ENCODE measurements around the gene FETUB.

Gene FETUB

DNA sequence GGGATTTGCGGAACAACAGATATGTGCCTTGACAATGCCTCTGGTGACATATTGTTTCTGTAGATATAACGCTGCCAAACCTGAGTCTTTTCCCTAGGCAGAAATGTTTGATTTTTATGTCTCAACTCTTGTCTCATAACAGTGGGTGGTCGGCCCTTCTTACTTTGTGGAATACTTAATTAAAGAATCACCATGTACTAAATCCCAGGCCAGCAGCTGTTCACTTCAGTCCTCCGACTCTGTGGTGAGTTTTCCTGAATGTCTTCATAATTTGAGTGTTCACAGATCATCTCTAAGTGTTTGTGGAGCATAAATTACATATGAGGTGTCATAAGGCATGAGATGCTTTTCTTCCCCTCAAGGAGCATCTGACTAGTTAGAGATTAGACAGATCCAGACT is 5.9 kb downstream of the FETUB start:
- DNase-seq, result no peak
- Histone ChIP-seq H3K9me3 (ENCODE audit: control extremely low read depth in 1 of 5, control insufficient read depth in 4 of 5, insufficient read depth in 2 of 5, low read depth in 1 of 5, low read length in 4 of 5) (peaks cover 0 to 1% (median 0%) of the 10 kb centered on the region in 5 experiments), H3K27me3 (replicated peaks in 2 of 5; ENCODE audit: control insufficient read depth in 4 of 5, insufficient read depth in 5 of 5, low read length in 4 of 5) (peaks cover 0 to 5% (median 0%) of the 10 kb centered on the region in 5 experiments), H3K27ac (ENCODE audit: insufficient read depth in 1 of 2, low read depth in 1 of 2, low read length in 2 of 2, poor library complexity in 1 of 2, severe bottlenecking in 2 of 2) (no peak overlapping the region), H3K36me3 (ENCODE audit: control insufficient read depth in 4 of 4, insufficient read depth in 4 of 4, low read length in 3 of 4) (no peaks in the 10 kb centered on the region), H3K4me1 (ENCODE audit: control extremely low read depth in 1 of 4, control insufficient read depth in 4 of 4, insufficient read depth in 4 of 4, low read length in 3 of 4) (no peaks in the 10 kb centered on the region), H3K4me3 (ENCODE audit: control insufficient read depth in 1 of 7, extremely low read depth in 1 of 7, insufficient read depth in 4 of 7, low read depth in 2 of 7, low read length in 6 of 7) (no peak overlapping the region)
- WGBS (ENCODE audit: insufficient coverage), result 100% methylated on average over 2 of the region's 4 CpGs
- POLR2A ChIA-PET, result no interaction called here
- CTCF ChIA-PET, result no interaction called here

DNA sequence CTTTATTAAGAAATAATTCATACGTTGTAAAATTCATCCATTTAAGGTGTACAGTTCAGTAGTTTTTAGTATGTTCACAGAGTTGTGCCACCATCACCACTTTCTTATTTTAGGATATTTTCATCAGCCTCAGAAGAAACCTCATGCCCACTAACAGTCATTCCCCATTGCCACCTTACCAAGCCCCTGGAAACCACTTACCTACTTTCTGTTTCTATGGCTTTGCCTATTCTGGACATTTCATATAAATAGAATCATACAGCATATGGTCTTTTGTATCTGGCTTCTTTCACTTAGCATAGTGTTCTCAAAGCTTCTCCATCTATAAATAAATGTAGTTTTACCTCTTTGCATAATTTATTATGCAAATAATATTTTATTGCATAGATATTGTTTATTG is 6.6 kb downstream of the FETUB start:
- no peaks in the 10 kb centered on the region for H3K4me1 ChIP-seq (ENCODE audit: control extremely low read depth in 1 of 4, control insufficient read depth in 4 of 4, insufficient read depth in 4 of 4, low read length in 3 of 4)
- no peak overlapping the region for H3K27ac ChIP-seq (ENCODE audit: insufficient read depth in 1 of 2, low read depth in 1 of 2, low read length in 2 of 2, poor library complexity in 1 of 2, severe bottlenecking in 2 of 2)
- no CpG with 5 or more reads among the region's 1 CpG for WGBS (ENCODE audit: insufficient coverage)
- H3K36me3 ChIP-seq (ENCODE audit: control insufficient read depth in 4 of 4, insufficient read depth in 4 of 4, low read length in 3 of 4), result no peaks in the 10 kb centered on the region
- ChIA-PET POLR2A (no interaction called here), CTCF (no interaction called here)
- peaks cover 0 to 5% (median 0%) of the 10 kb centered on the region in 5 experiments for H3K27me3 ChIP-seq (replicated peaks in 2 of 5; ENCODE audit: control insufficient read depth in 4 of 5, insufficient read depth in 5 of 5, low read length in 4 of 5)
- DNase-seq, result no peak
- H3K9me3 ChIP-seq (ENCODE audit: control extremely low read depth in 1 of 5, control insufficient read depth in 4 of 5, insufficient read depth in 2 of 5, low read depth in 1 of 5, low read length in 4 of 5), result peaks cover 0 to 1% (median 0%) of the 10 kb centered on the region in 5 experiments
- H3K4me3 ChIP-seq (ENCODE audit: control insufficient read depth in 1 of 7, extremely low read depth in 1 of 7, insufficient read depth in 4 of 7, low read depth in 2 of 7, low read length in 6 of 7), result no peak overlapping the region

DNA sequence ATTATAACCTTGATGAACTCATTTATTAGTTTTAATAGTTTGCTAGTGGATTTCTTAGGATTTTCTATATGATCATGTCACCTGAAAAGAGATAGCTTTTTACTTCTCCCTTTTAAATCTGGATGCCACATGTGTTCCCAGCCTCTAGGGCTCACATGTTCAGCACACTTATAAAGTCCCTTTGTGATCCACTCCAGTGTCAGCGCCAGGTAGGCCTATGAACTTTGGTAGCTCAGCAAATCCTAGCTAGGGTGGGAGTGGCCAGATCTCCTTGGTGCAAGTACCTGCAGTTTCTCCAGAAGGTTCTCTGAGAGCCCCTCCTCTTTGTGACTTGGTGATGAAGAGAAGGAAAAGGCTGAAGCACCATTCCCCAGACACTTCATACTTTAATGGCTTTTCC is 8.7 kb downstream of the FETUB start:
- Histone ChIP-seq H3K9me3 (ENCODE audit: control extremely low read depth in 1 of 5, control insufficient read depth in 4 of 5, insufficient read depth in 2 of 5, low read depth in 1 of 5, low read length in 4 of 5) (peaks cover 0 to 1% (median 0%) of the 10 kb centered on the region in 5 experiments), H3K4me1 (ENCODE audit: control extremely low read depth in 1 of 4, control insufficient read depth in 4 of 4, insufficient read depth in 4 of 4, low read length in 3 of 4) (no peaks in the 10 kb centered on the region), H3K27ac (ENCODE audit: insufficient read depth in 1 of 2, low read depth in 1 of 2, low read length in 2 of 2, poor library complexity in 1 of 2, severe bottlenecking in 2 of 2) (no peak overlapping the region), H3K36me3 (ENCODE audit: control insufficient read depth in 4 of 4, insufficient read depth in 4 of 4, low read length in 3 of 4) (no peaks in the 10 kb centered on the region), H3K27me3 (replicated peaks in 2 of 5; ENCODE audit: control insufficient read depth in 4 of 5, insufficient read depth in 5 of 5, low read length in 4 of 5) (peaks cover 0 to 4% (median 0%) of the 10 kb centered on the region in 5 experiments), H3K4me3 (ENCODE audit: control insufficient read depth in 1 of 7, extremely low read depth in 1 of 7, insufficient read depth in 4 of 7, low read depth in 2 of 7, low read length in 6 of 7) (no peak overlapping the region)
- no CpG with 5 or more reads among the region's 1 CpG for WGBS (ENCODE audit: insufficient coverage)
- DNase-seq, result no peak
- POLR2A ChIA-PET, result interaction anchor here (0.6 kb wide), 1 partner anchor 133 kb away, joined by 3 read pairs; no protein-coding TSS in a partner anchor
- CTCF ChIA-PET, result no interaction called here

DNA sequence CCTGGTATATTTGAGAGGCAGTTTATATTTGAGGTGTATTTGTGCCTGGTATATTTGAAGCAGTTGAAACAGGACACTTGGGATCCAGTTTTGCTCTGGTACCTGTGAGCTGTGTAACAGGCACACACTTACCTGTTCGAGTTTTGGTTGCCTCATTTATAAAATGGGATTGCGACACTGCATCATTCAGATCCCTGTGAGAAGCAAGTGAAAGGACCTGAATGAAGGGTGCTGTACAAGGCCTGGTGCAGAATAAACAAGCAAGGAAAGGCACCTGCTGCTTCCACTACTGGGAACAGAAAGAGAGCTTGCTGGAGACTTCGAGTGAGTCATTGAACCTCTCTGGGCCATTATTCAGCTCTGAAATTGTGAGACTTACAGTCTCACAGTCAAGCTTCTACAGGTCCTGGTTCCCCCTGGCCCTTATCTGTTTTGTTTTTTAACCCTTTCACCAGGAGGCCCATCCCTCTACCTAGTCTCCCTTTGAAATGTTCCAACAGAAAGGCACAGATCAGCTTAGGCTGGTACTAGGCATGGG is 11.5 kb downstream of the FETUB start:
- no peak overlapping the region for H3K4me3 ChIP-seq (ENCODE audit: control insufficient read depth in 1 of 7, extremely low read depth in 1 of 7, insufficient read depth in 4 of 7, low read depth in 2 of 7, low read length in 6 of 7)
- no peaks in the 10 kb centered on the region for H3K36me3 ChIP-seq (ENCODE audit: control insufficient read depth in 4 of 4, insufficient read depth in 4 of 4, low read length in 3 of 4)
- H3K4me1 ChIP-seq (ENCODE audit: control extremely low read depth in 1 of 4, control insufficient read depth in 4 of 4, insufficient read depth in 4 of 4, low read length in 3 of 4), result no peaks in the 10 kb centered on the region
- H3K27ac ChIP-seq (ENCODE audit: insufficient read depth in 1 of 2, low read depth in 1 of 2, low read length in 2 of 2, poor library complexity in 1 of 2, severe bottlenecking in 2 of 2), result no peak overlapping the region
- DNase-seq, result no peak
- peaks cover 0 to 1% (median 0%) of the 10 kb centered on the region in 5 experiments for H3K9me3 ChIP-seq (ENCODE audit: control extremely low read depth in 1 of 5, control insufficient read depth in 4 of 5, insufficient read depth in 2 of 5, low read depth in 1 of 5, low read length in 4 of 5)
- H3K27me3 ChIP-seq (replicated peaks in 2 of 5; ENCODE audit: control insufficient read depth in 4 of 5, insufficient read depth in 5 of 5, low read length in 4 of 5), result peaks cover 0 to 4% (median 0%) of the 10 kb centered on the region in 5 experiments
- ChIA-PET CTCF (interaction anchor here (1.1 kb wide), 1 partner anchor 10 kb away, joined by 3 read pairs; no protein-coding TSS in a partner anchor), POLR2A (no interaction called here)
- 92% methylated on average over 3 of the region's 3 CpGs for WGBS (ENCODE audit: insufficient coverage)

DNA sequence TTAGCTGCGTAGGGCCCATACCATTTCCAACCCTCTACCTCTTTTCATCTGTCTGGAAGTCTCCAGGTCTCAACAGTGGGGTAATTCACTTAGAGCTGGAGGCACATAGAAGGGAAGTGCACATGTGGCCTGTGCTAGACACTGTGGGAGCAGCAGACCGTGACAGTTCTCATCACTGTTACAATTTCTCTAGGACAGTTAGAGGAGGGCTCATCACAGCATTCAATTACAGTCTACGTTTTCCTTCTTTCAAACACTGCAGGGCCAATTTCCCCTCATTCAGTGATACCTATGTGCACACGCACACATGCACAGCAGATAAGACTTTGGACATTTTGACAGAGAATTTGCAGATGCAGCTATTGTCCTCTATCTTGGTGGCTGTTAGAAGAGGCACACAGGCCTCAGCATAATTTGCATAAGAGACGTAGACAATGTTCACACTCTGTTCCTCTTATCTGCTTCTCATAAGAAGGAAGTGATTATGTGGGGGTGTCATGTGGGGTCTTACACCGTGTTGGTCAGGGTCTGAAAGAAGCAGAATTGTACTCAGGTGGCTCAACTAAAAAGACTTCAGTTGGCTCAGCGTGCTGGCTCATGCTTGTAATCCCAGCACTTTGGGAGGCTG is 13.0 kb downstream of the FETUB start:
- DNase-seq, result peak in 1 of 3 donors; percentile 20
- Histone ChIP-seq H3K27me3 (replicated peaks in 2 of 5; ENCODE audit: control insufficient read depth in 4 of 5, insufficient read depth in 5 of 5, low read length in 4 of 5) (peaks cover 0 to 4% (median 0%) of the 10 kb centered on the region in 5 experiments), H3K36me3 (ENCODE audit: control insufficient read depth in 4 of 4, insufficient read depth in 4 of 4, low read length in 3 of 4) (no peaks in the 10 kb centered on the region), H3K4me1 (ENCODE audit: control extremely low read depth in 1 of 4, control insufficient read depth in 4 of 4, insufficient read depth in 4 of 4, low read length in 3 of 4) (no peaks in the 10 kb centered on the region), H3K9me3 (ENCODE audit: control extremely low read depth in 1 of 5, control insufficient read depth in 4 of 5, insufficient read depth in 2 of 5, low read depth in 1 of 5, low read length in 4 of 5) (no peaks in the 10 kb centered on the region), H3K4me3 (ENCODE audit: control insufficient read depth in 1 of 7, extremely low read depth in 1 of 7, insufficient read depth in 4 of 7, low read depth in 2 of 7, low read length in 6 of 7) (no peak overlapping the region), H3K27ac (ENCODE audit: insufficient read depth in 1 of 2, low read depth in 1 of 2, low read length in 2 of 2, poor library complexity in 1 of 2, severe bottlenecking in 2 of 2) (no peak overlapping the region)
- WGBS (ENCODE audit: insufficient coverage), result 100% methylated on average over 4 of the region's 7 CpGs
- CTCF ChIA-PET, result interaction anchor here (1.0 kb wide), 1 partner anchor 40 kb away, joined by 3 read pairs; no protein-coding TSS in a partner anchor
- POLR2A ChIA-PET, result no interaction called here

DNA sequence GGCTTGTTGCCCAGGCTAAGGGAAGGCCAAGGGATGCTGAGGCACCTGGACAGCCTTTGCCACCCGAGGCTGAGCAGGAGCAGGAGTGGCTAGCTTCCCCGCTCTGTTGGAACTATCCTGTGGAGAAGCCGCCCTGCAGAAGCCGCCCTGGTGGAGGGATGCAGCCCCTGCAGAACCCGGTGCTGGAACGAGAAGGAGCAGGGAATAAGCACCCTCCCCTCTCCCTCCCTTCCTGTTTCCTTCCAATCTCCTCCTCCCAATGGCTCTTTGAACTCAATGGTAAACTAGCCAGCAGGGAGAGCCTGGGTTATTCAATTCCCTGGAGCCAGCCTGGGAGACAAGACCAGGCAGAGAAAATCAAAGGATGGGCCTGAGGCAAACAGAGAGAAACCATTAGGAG is 13.8 kb downstream of the FETUB start:
- Histone ChIP-seq H3K36me3 (ENCODE audit: control insufficient read depth in 4 of 4, insufficient read depth in 4 of 4, low read length in 3 of 4) (no peaks in the 10 kb centered on the region), H3K9me3 (ENCODE audit: control extremely low read depth in 1 of 5, control insufficient read depth in 4 of 5, insufficient read depth in 2 of 5, low read depth in 1 of 5, low read length in 4 of 5) (no peaks in the 10 kb centered on the region), H3K4me3 (ENCODE audit: control insufficient read depth in 1 of 7, extremely low read depth in 1 of 7, insufficient read depth in 4 of 7, low read depth in 2 of 7, low read length in 6 of 7) (no peak overlapping the region), H3K27me3 (replicated peaks in 2 of 5; ENCODE audit: control insufficient read depth in 4 of 5, insufficient read depth in 5 of 5, low read length in 4 of 5) (peaks cover 0 to 4% (median 0%) of the 10 kb centered on the region in 5 experiments), H3K4me1 (ENCODE audit: control extremely low read depth in 1 of 4, control insufficient read depth in 4 of 4, insufficient read depth in 4 of 4, low read length in 3 of 4) (no peaks in the 10 kb centered on the region), H3K27ac (ENCODE audit: insufficient read depth in 1 of 2, low read depth in 1 of 2, low read length in 2 of 2, poor library complexity in 1 of 2, severe bottlenecking in 2 of 2) (no peak overlapping the region)
- DNase-seq, result no peak
- POLR2A ChIA-PET, result no interaction called here
- CTCF ChIA-PET, result interaction anchor here (1.0 to 1.4 kb wide), 2 partner anchors 37 to 40 kb away, joined by 3 to 4 read pairs; no protein-coding TSS in a partner anchor
- WGBS (ENCODE audit: insufficient coverage), result 72% methylated on average over 5 of the region's 6 CpGs

DNA sequence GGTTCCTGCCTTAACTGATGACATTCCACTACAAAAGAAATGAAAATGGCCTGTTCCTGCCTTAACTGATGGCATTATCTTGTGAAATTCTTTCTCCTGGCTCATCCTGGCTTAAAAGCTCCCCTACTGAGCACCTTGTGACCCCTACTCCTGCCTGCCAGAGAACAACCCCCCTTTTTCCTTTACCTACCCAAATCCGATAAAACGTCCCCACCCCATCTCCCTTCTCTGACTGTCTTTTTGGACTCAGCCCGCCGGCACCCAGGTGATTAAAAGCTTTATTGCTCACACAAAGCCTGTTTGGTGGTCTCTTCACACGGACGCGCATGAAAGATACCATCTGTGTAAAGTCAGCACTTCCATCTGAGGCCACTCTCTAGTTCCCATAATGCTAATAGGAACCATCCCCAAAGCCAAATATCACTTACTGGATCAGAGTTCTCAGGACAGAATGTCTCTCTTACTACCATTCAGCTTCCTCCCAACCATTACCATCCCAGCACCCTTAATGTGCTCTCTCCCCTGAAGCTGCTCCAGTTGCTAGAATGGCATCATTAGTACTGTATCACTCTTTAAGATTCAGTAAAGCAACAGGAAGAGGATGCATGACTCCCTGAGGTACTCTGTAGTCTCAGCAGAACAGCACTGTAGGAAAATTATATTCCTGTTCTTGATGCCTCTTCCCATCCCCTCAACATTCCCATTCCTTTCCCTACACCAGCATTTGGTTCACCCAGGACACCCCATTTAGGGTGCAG is 23.3 kb downstream of the FETUB start:
- Histone ChIP-seq H3K27ac (ENCODE audit: insufficient read depth in 1 of 2, low read depth in 1 of 2, low read length in 2 of 2, poor library complexity in 1 of 2, severe bottlenecking in 2 of 2) (no peak overlapping the region), H3K36me3 (ENCODE audit: control insufficient read depth in 4 of 4, insufficient read depth in 4 of 4, low read length in 3 of 4) (no peaks in the 10 kb centered on the region), H3K4me1 (ENCODE audit: control extremely low read depth in 1 of 4, control insufficient read depth in 4 of 4, insufficient read depth in 4 of 4, low read length in 3 of 4) (no peaks in the 10 kb centered on the region), H3K9me3 (ENCODE audit: control extremely low read depth in 1 of 5, control insufficient read depth in 4 of 5, insufficient read depth in 2 of 5, low read depth in 1 of 5, low read length in 4 of 5) (no peaks in the 10 kb centered on the region), H3K4me3 (ENCODE audit: control insufficient read depth in 1 of 7, extremely low read depth in 1 of 7, insufficient read depth in 4 of 7, low read depth in 2 of 7, low read length in 6 of 7) (no peak overlapping the region), H3K27me3 (replicated peaks in 2 of 5; ENCODE audit: control insufficient read depth in 4 of 5, insufficient read depth in 5 of 5, low read length in 4 of 5) (peaks cover 3 to 10% (median 8%) of the 10 kb centered on the region in 5 experiments)
- CTCF ChIA-PET, result no interaction called here
- 54% methylated on average over 7 of the region's 7 CpGs for WGBS (ENCODE audit: insufficient coverage)
- POLR2A ChIA-PET, result no interaction called here
- DNase-seq, result no peak

Measured in common myeloid progenitor, CD34-positive (primary cell).